CD4-positive, alpha-beta memory T cell (primary cell): ENCODE measurements around the gene TXNL4B. TPM values are rescaled to one million over a fixed set of nuclear protein-coding genes. Genes with fewer than 3 reads are reported as not detected.
A peak's percentile ranks its signal among the peaks of the same experiment; 100 is the strongest.

ENCODE experiments used
- CTCF ChIA-PET: fragments of 350-600 bp; sonication (Branson Sonifier 250); formaldehyde crosslinking; loops from one replicate; lab custom pipeline; 2021; ENCODE audit warnings: inconsistent platforms; ENCODE audit not compliant: partially characterized antibody; lab: Charles Lee
- POLR2A ChIA-PET: fragments of 350-600 bp; sonication (Branson Sonifier 250); formaldehyde crosslinking; loops from one replicate; lab custom pipeline; 2021; ENCODE audit not compliant: partially characterized antibody; lab: Charles Lee
- DNase-seq, 5 donors: peaks; one replicate each; pipeline versions ENCODE4 v3.0.0 to v3.0.0-alpha.2; 2020 to 2022; ENCODE audit warnings: mixed read lengths in 1 of 5
- H3K27ac ChIP-seq: one replicate; pipeline ENCODE4 v1.7.0; 2013; ENCODE audit warnings: low read depth, low read length
- H3K27me3 ChIP-seq: 2 replicates; pipeline ENCODE4 v1.7.0; 2013; ENCODE audit warnings: mild to moderate bottlenecking, low read length, moderate library complexity; ENCODE audit not compliant: insufficient read depth
- H3K36me3 ChIP-seq: 2 replicates; pipeline ENCODE4 v1.7.0; 2013; ENCODE audit warnings: mild to moderate bottlenecking, low read length, moderate library complexity; ENCODE audit not compliant: insufficient read depth
- H3K4me1 ChIP-seq: 2 replicates; pipeline ENCODE4 v1.7.0; 2013; ENCODE audit warnings: mild to moderate bottlenecking, low read length, moderate library complexity; ENCODE audit not compliant: insufficient read depth
- H3K4me3 ChIP-seq, 2 donors: one replicate each; pipeline ENCODE4 v1.7.0; 2013; ENCODE audit warnings: low read length in 2 of 2, mild to moderate bottlenecking in 1 of 2
- H3K9me3 ChIP-seq, 2 donors: one replicate each; pipeline ENCODE4 v1.7.0; 2013; ENCODE audit warnings: low read length in 2 of 2, control low read depth in 1 of 2; ENCODE audit not compliant: control insufficient read depth in 1 of 2
- H3K27ac Mint-ChIP-seq, 7 donors: one replicate each; pipeline ENCODE4 v1.8.0; 2020 to 2021; ENCODE audit warnings: mixed read lengths in 7 of 7, mild to moderate bottlenecking in 6 of 7, inconsistent platforms in 3 of 7, moderate library complexity in 3 of 7
- H3K27me3 Mint-ChIP-seq, 2 donors: one replicate each; pipeline ENCODE4 v1.8.0; 2020 to 2021; ENCODE audit warnings: mixed read lengths in 2 of 2
- H3K36me3 Mint-ChIP-seq, 2 donors: one replicate each; pipeline ENCODE4 v1.8.0; 2020 to 2021; ENCODE audit warnings: mixed read lengths in 2 of 2, inconsistent platforms in 1 of 2, mild to moderate bottlenecking in 1 of 2
- H3K4me1 Mint-ChIP-seq, 4 donors: one replicate each; pipeline ENCODE4 v1.8.0; 2020 to 2021; ENCODE audit warnings: mixed read lengths in 4 of 4, mild to moderate bottlenecking in 1 of 4
- H3K4me3 Mint-ChIP-seq, 8 donors: one replicate each; pipeline ENCODE4 v1.8.0; 2020 to 2021; ENCODE audit warnings: mixed read lengths in 8 of 8, mild to moderate bottlenecking in 7 of 8, moderate library complexity in 6 of 8, inconsistent platforms in 3 of 8
- H3K9me3 Mint-ChIP-seq, 8 donors: one replicate each; pipeline ENCODE4 v1.8.0; 2020 to 2021; ENCODE audit warnings: mixed read lengths in 8 of 8, mild to moderate bottlenecking in 5 of 8, inconsistent platforms in 3 of 8, moderate library complexity in 1 of 8
- intact Hi-C: fragments of 100-400 bp; cut with micrococcal nuclease; formaldehyde crosslinking; loops from one replicate; pipeline ENCODE4 v1.15.1; 2023
- polyA plus RNA-seq, 2 donors: library from polyadenylated mRNA; unstranded; fragments of 300-500 nt; fragmentation: Illumina TruSeq; gene quantifications; one replicate each; pipeline ENCODE4 v1.2.3, GENCODE V29; 2021
- total RNA-seq, 2 experiments: library from RNA; stranded (reverse); gene quantifications; one replicate each; pipeline ENCODE4 v1.2.3, GENCODE V29; 2021

Gene TXNL4B
- total RNA-seq (10 to 100 TPM; 23.7 to 26.1 TPM), polyA plus RNA-seq (10 to 100 TPM; 11.3 to 12.5 TPM)

GRCh38 chr16:72093448-72094265, at the start of gene TXNL4B, which contains the start of gene DHX38:
TXNL4B (minus strand) TSS chr16:72093620; CDS start chr16:72090749, 2,871 bp downstream.
DHX38 (plus strand) TSS chr16:72093847; CDS start chr16:72096158, 2,311 bp downstream.
- H3K27me3 Mint-ChIP-seq: no peaks in the 10 kb centered on the region
- peaks cover 39 to 62% (median 47%) of the 10 kb centered on the region in 4 donors for H3K4me1 Mint-ChIP-seq

DNA sequence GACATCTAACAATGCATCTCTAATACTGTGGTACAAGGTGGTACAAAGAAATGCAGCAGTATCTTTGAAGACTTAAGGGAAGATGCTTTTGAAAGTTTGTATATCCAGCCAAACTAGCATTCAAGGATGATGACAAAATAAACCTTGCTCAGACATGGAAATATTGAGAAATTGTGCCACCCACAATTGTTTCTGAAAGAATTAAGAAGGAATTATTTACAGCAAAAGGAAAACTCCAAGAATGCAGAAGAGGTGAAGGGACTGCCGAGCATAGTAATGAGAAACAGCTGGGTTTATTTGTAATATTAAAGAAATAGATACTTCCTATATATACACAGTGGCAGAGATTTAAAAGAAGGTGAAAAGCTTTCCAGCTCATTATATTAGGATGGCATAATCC, 49.1 kb upstream of the TXNL4B start:
- peaks cover 5 to 15% of the 10 kb centered on the region in 2 donors for H3K27me3 Mint-ChIP-seq
- H3K36me3 Mint-ChIP-seq: no peaks in the 10 kb centered on the region
- no peaks in the 10 kb centered on the region for H3K36me3 ChIP-seq
- no peaks in the 10 kb centered on the region for H3K27me3 ChIP-seq
- POLR2A ChIA-PET: no interaction called here
- intact Hi-C loops: no loop called here
- H3K9me3 Mint-ChIP-seq: peaks cover 0 to 10% (median 0%) of the 10 kb centered on the region in 8 donors
- DNase-seq: no peak
- no peak overlapping the region for H3K27ac Mint-ChIP-seq
- CTCF ChIA-PET: interaction anchor here (0.5 to 1.4 kb wide), 2 partner anchors 10 to 18 kb away, joined by 3 to 5 read pairs; no protein-coding TSS in a partner anchor
- H3K4me3 Mint-ChIP-seq: no peak overlapping the region
- no peaks in the 10 kb centered on the region for H3K4me1 ChIP-seq
- H3K4me3 ChIP-seq: no peak overlapping the region
- H3K9me3 ChIP-seq: no peaks in the 10 kb centered on the region
- H3K4me1 Mint-ChIP-seq: no peaks in the 10 kb centered on the region
- no peak overlapping the region for H3K27ac ChIP-seq

More at GRCh38 chr16:72093448-72094265, at the start of gene TXNL4B, which contains the start of gene DHX38:
- peaks cover 43% of the 10 kb centered on the region for H3K4me1 ChIP-seq
- Mint-ChIP-seq H3K9me3 (no peaks in the 10 kb centered on the region), H3K27ac (peak within 1 kb of the TSS; percentile 90 to 100 (median 100)), H3K4me3 (peak within 1 kb of the TSS; percentile 97 to 100 (median 100)), H3K36me3 (peaks cover 45 to 70% of the 10 kb centered on the region in 2 donors)
- peak within 1 kb of the TSS; percentile 90 for H3K27ac ChIP-seq
- CTCF ChIA-PET: interaction anchor here (0.6 to 1.6 kb wide), 4 partner anchors 16 to 212 kb away, joined by 3 to 4 read pairs (median 4); no protein-coding TSS in a partner anchor
- peak; percentile 92 to 97 (median 94) for DNase-seq
- peaks cover 46% of the 10 kb centered on the region for H3K36me3 ChIP-seq
- H3K27me3 ChIP-seq: no peaks in the 10 kb centered on the region
- intact Hi-C loops: loop anchor here (1.0 to 10.0 kb wide), 5 partner anchors 85 to 574 kb away; partner anchors contain the start of genes DHODH, IST1 and PHLPP2
- POLR2A ChIA-PET: interaction anchor here (0.7 to 2.2 kb wide), 6 partner anchors 10 to 610 kb away, joined by 3 to 9 read pairs (median 6); partner anchors contain the start of gene ZNF821
- no peaks in the 10 kb centered on the region for H3K9me3 ChIP-seq
- H3K4me3 ChIP-seq: peak within 1 kb of the TSS; percentile 82 to 88

GRCh38 chr16:72139908-72140307, 46.5 kb upstream of the TXNL4B start:
- CTCF ChIA-PET: no interaction called here
- intact Hi-C loops: no loop called here
- peaks cover 0 to 2% (median 0%) of the 10 kb centered on the region in 8 donors for H3K9me3 Mint-ChIP-seq
- no peak for DNase-seq
- peaks cover 5 to 14% of the 10 kb centered on the region in 2 donors for H3K27me3 Mint-ChIP-seq
- Histone ChIP-seq H3K36me3 (no peaks in the 10 kb centered on the region), H3K4me3 (no peak overlapping the region), H3K4me1 (no peaks in the 10 kb centered on the region), H3K9me3 (no peaks in the 10 kb centered on the region), H3K27me3 (no peaks in the 10 kb centered on the region), H3K27ac (no peak overlapping the region)
- H3K4me1 Mint-ChIP-seq: no peaks in the 10 kb centered on the region
- no peak overlapping the region for H3K4me3 Mint-ChIP-seq
- H3K27ac Mint-ChIP-seq: no peak overlapping the region
- POLR2A ChIA-PET: no interaction called here
- no peaks in the 10 kb centered on the region for H3K36me3 Mint-ChIP-seq

GRCh38 chr16:72138064-72138572, 44.7 kb upstream of the TXNL4B start:
- no peak overlapping the region for H3K4me3 Mint-ChIP-seq
- ChIA-PET POLR2A (no interaction called here), CTCF (no interaction called here)
- peaks cover 4 to 12% of the 10 kb centered on the region in 2 donors for H3K27me3 Mint-ChIP-seq
- Histone ChIP-seq H3K4me1 (no peaks in the 10 kb centered on the region), H3K27ac (no peak overlapping the region), H3K36me3 (no peaks in the 10 kb centered on the region), H3K4me3 (no peak overlapping the region), H3K27me3 (no peaks in the 10 kb centered on the region), H3K9me3 (no peaks in the 10 kb centered on the region)
- DNase-seq: no peak
- H3K9me3 Mint-ChIP-seq: peaks cover 0 to 2% (median 0%) of the 10 kb centered on the region in 8 donors
- no peaks in the 10 kb centered on the region for H3K36me3 Mint-ChIP-seq
- intact Hi-C loops: no loop called here
- H3K27ac Mint-ChIP-seq: no peak overlapping the region
- H3K4me1 Mint-ChIP-seq: no peaks in the 10 kb centered on the region

DNA sequence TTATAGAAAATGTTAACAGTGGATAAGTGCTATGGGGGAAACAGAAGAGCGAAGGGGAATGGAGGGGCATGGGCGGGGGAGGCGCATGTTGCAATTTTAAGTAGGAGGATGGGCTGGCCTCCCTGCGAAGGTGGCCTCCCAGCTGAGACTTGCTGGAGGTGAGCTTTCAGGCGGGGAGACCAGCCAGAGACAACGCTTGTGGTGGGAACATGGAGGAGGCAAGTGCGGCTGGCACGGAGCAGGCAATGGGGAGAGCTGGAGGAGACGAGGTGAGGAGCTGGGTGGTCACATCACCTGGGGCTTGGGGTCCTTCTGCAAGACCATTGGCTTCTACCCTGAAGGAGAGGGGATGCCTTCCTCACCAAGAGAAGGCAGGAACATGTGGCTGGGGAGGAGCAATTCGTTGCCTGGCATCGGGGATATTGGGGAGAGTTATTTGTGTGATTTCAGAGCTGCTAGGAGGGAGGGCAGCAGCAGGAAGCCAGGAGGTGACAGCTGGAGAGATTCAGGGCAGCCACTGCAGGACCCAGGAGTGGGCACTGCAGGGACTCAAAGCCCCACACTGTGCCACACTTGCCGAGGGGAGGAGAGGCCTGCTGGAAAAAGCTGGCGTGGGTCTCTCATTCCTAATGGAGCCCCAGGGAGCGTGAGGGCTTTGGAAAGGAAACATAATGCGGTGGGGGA, 44.1 kb upstream of the TXNL4B start:
- Histone ChIP-seq H3K9me3 (no peaks in the 10 kb centered on the region), H3K36me3 (no peaks in the 10 kb centered on the region), H3K4me1 (no peaks in the 10 kb centered on the region), H3K4me3 (no peak overlapping the region), H3K27ac (no peak overlapping the region), H3K27me3 (no peaks in the 10 kb centered on the region)
- Mint-ChIP-seq H3K36me3 (no peaks in the 10 kb centered on the region), H3K27me3 (peaks cover 3 to 12% of the 10 kb centered on the region in 2 donors), H3K4me1 (no peaks in the 10 kb centered on the region), H3K9me3 (peaks cover 0 to 2% (median 0%) of the 10 kb centered on the region in 8 donors), H3K27ac (no peak overlapping the region), H3K4me3 (no peak overlapping the region)
- ChIA-PET CTCF (no interaction called here), POLR2A (no interaction called here)
- intact Hi-C loops: no loop called here
- no peak for DNase-seq

- ChIA-PET CTCF (interaction anchor here (2.5 kb wide), 1 partner anchor 9 kb away, joined by 10 read pairs; no protein-coding TSS in a partner anchor), POLR2A (no interaction called here)
- Histone ChIP-seq H3K4me1 (no peaks in the 10 kb centered on the region), H3K27ac (no peak overlapping the region), H3K36me3 (no peaks in the 10 kb centered on the region), H3K9me3 (no peaks in the 10 kb centered on the region), H3K4me3 (no peak overlapping the region), H3K27me3 (no peaks in the 10 kb centered on the region)
- intact Hi-C loops: no loop called here
- no peaks in the 10 kb centered on the region for H3K4me1 Mint-ChIP-seq
- no peak overlapping the region for H3K27ac Mint-ChIP-seq
- H3K9me3 Mint-ChIP-seq: peaks cover 0 to 2% (median 0%) of the 10 kb centered on the region in 8 donors
- H3K27me3 Mint-ChIP-seq: peaks cover 0 to 2% of the 10 kb centered on the region in 2 donors
- H3K4me3 Mint-ChIP-seq: no peak overlapping the region
- no peaks in the 10 kb centered on the region for H3K36me3 Mint-ChIP-seq
- no peak for DNase-seq
Observed at GRCh38 chr16:72134507-72134906, 41.1 kb upstream of the TXNL4B start.
